Astrocyte (in vitro differentiated cells and primary cell): Measurements from ENCODE around the gene PLAGL2. TPM values are rescaled to one million over a fixed set of nuclear protein-coding genes. Genes with fewer than 3 reads are reported as not detected.
"Not testable (repeated sequence)": the region's sequence is repeated elsewhere in the genome, so short reads cannot be mapped to it uniquely, and the experiment has no call there.

Experiments
- DNase-seq: peaks from one replicate; pipeline ENCODE4 v3.0.0-alpha.2; 2010; ENCODE audit warnings: low read depth
- FAIRE-seq: peaks from 2 replicates; lab custom pipeline; 2011; peaks lifted over from hg19 to GRCh38; lab: Jason Lieb, UNC
- H2AFZ ChIP-seq: 2 replicates; pipeline ENCODE4 v1.6.0; 2012; ENCODE audit warnings: low read depth, low read length, inconsistent platforms
- H3K27ac ChIP-seq: 2 replicates; pipeline ENCODE4 v1.5.1; 2011; ENCODE audit warnings: low read depth, low read length, inconsistent platforms
- H3K27me3 ChIP-seq: 2 replicates; pipeline ENCODE4 v1.6.0; 2011; ENCODE audit warnings: low read length, inconsistent platforms; ENCODE audit not compliant: insufficient read depth
- H3K36me3 ChIP-seq: 2 replicates; pipeline ENCODE4 v1.5.1; 2011; ENCODE audit warnings: low read length, inconsistent platforms; ENCODE audit not compliant: insufficient read depth
- H3K4me1 ChIP-seq: 2 replicates; pipeline ENCODE4 v1.5.1; 2011; ENCODE audit warnings: low read length, inconsistent platforms; ENCODE audit not compliant: insufficient read depth
- H3K4me2 ChIP-seq: 2 replicates; pipeline ENCODE4 v1.6.0; 2012; ENCODE audit warnings: low read length, inconsistent platforms
- H3K4me3 ChIP-seq: 2 replicates; pipeline ENCODE4 v1.5.1; 2011; ENCODE audit warnings: low read depth, mild to moderate bottlenecking, low read length, inconsistent platforms; ENCODE audit not compliant: insufficient read depth
- H3K79me2 ChIP-seq: 2 replicates; pipeline ENCODE4 v1.6.0; 2012; ENCODE audit warnings: mild to moderate bottlenecking, low read length, inconsistent platforms; ENCODE audit not compliant: insufficient read depth
- H3K9ac ChIP-seq: 2 replicates; pipeline ENCODE4 v1.6.0; 2012; ENCODE audit warnings: mild to moderate bottlenecking, low read length, inconsistent platforms
- H3K9me3 ChIP-seq: 2 replicates; pipeline ENCODE4 v1.5.1; 2012; ENCODE audit warnings: low read depth, mild to moderate bottlenecking, low read length, inconsistent platforms; ENCODE audit not compliant: insufficient read depth
- H4K20me1 ChIP-seq: 2 replicates; pipeline ENCODE4 v1.6.0; 2012; ENCODE audit warnings: low read length, inconsistent platforms; ENCODE audit not compliant: insufficient read depth
- H3K27ac Mint-ChIP-seq: one replicate; pipeline ENCODE4 v1.8.0; 2021; ENCODE audit warnings: mild to moderate bottlenecking, mixed read lengths; ENCODE audit not compliant: unreplicated experiment
- H3K27me3 Mint-ChIP-seq: one replicate; pipeline ENCODE4 v1.8.0; 2021; ENCODE audit warnings: low read depth, mixed read lengths; ENCODE audit not compliant: unreplicated experiment
- H3K36me3 Mint-ChIP-seq: one replicate; pipeline ENCODE4 v1.8.0; 2021; ENCODE audit warnings: low read depth, mixed read lengths; ENCODE audit not compliant: unreplicated experiment
- H3K4me1 Mint-ChIP-seq: one replicate; pipeline ENCODE4 v1.8.0; 2021; ENCODE audit warnings: low read depth, mixed read lengths; ENCODE audit not compliant: unreplicated experiment
- H3K4me3 Mint-ChIP-seq: one replicate; pipeline ENCODE4 v1.8.0; 2021; ENCODE audit warnings: mild to moderate bottlenecking, moderate library complexity, mixed read lengths; ENCODE audit not compliant: unreplicated experiment
- H3K9me3 Mint-ChIP-seq: one replicate; pipeline ENCODE4 v1.8.0; 2021; ENCODE audit warnings: mild to moderate bottlenecking, mixed read lengths; ENCODE audit not compliant: unreplicated experiment
- CTCF ChIP-seq: IDR thresholded peaks from 2 replicates; pipeline ENCODE4 v1.5.1; 2011; ENCODE audit warnings: low read depth, mild to moderate bottlenecking, inconsistent platforms, low read length, moderate library complexity; ENCODE audit not compliant: insufficient read depth
- EZH2 ChIP-seq: IDR thresholded peaks from 2 replicates; pipeline ENCODE4 v1.6.1; 2012; ENCODE audit warnings: mild to moderate bottlenecking, low read length, inconsistent platforms; ENCODE audit not compliant: insufficient read depth
- total RNA-seq: library from RNA; stranded (reverse); gene quantifications from 2 replicates; pipeline ENCODE4 v1.2.1, GENCODE V29; 2021

Gene PLAGL2
- total RNA-seq, 1 donor from 2014 or later = 15.3 TPM

GRCh38 chr20:32249030-32249738 is 41.6 kb upstream of the PLAGL2 start:
- TF ChIP-seq CTCF = no peak
- no peak for TF ChIP-seq EZH2
- Mint-ChIP-seq H3K9me3 (peaks cover 2% of the 10 kb centered on the region), H3K4me3 (no peak overlapping the region), H3K27me3 (peaks cover 4% of the 10 kb centered on the region), H3K36me3 (peaks cover 4% of the 10 kb centered on the region), H3K4me1 (no peaks in the 10 kb centered on the region), H3K27ac (no peak overlapping the region)
- no peak for FAIRE-seq
- Histone ChIP-seq H4K20me1 (no peaks in the 10 kb centered on the region), H3K4me1 (no peaks in the 10 kb centered on the region), H3K36me3 (no peaks in the 10 kb centered on the region), H3K27me3 (no peaks in the 10 kb centered on the region), H3K4me2 (no peak overlapping the region), H3K27ac (no peak overlapping the region), H3K9ac (no peak overlapping the region), H3K9me3 (no peaks in the 10 kb centered on the region), H3K79me2 (no peaks in the 10 kb centered on the region), H3K4me3 (no peak overlapping the region), H2AFZ (no peak overlapping the region)
- no peak for DNase-seq

- no peaks in the 10 kb centered on the region for H3K4me1 Mint-ChIP-seq
- no peaks in the 10 kb centered on the region for H4K20me1 ChIP-seq
- no peaks in the 10 kb centered on the region for H3K79me2 ChIP-seq
- H3K27ac Mint-ChIP-seq = no peak overlapping the region
- no peaks in the 10 kb centered on the region for H3K9me3 ChIP-seq
- FAIRE-seq (no peak), DNase-seq (no peak)
- no peak overlapping the region for H3K9ac ChIP-seq
- no peak overlapping the region for H2AFZ ChIP-seq
- no peaks in the 10 kb centered on the region for H3K27me3 ChIP-seq
- no peaks in the 10 kb centered on the region for H3K36me3 Mint-ChIP-seq
- H3K4me3 ChIP-seq = no peak overlapping the region
- TF ChIP-seq CTCF (no peak), EZH2 (no peak)
- H3K4me3 Mint-ChIP-seq = no peak overlapping the region
- no peak overlapping the region for H3K27ac ChIP-seq
- no peaks in the 10 kb centered on the region for H3K36me3 ChIP-seq
- no peaks in the 10 kb centered on the region for H3K9me3 Mint-ChIP-seq
- no peak overlapping the region for H3K4me2 ChIP-seq
- peaks cover 4% of the 10 kb centered on the region for H3K27me3 Mint-ChIP-seq
- H3K4me1 ChIP-seq = no peaks in the 10 kb centered on the region
Measured at GRCh38 chr20:32248043-32248442, 40.5 kb upstream of the PLAGL2 start.

GRCh38 chr20:32246208-32246607 is 38.7 kb upstream of the PLAGL2 start:
- H3K9ac ChIP-seq, H3K4me2 ChIP-seq, H2AFZ ChIP-seq, H3K36me3 ChIP-seq, H3K4me3 ChIP-seq, H4K20me1 ChIP-seq, H3K9me3 ChIP-seq, H3K27ac Mint-ChIP-seq, H3K4me1 Mint-ChIP-seq, H3K36me3 Mint-ChIP-seq, H3K27me3 Mint-ChIP-seq, H3K4me3 Mint-ChIP-seq, H3K27me3 ChIP-seq, H3K79me2 ChIP-seq, FAIRE-seq, H3K9me3 Mint-ChIP-seq, H3K4me1 ChIP-seq, H3K27ac ChIP-seq, DNase-seq: not testable (repeated sequence)
